Glutamatergic neuron (in vitro differentiated cells): ENCODE data around the gene ZNF407. TPM values are rescaled to one million over a fixed set of nuclear protein-coding genes. Genes with fewer than 3 reads are reported as not detected.

Experiments used
- DNase-seq: peaks from one replicate; pipeline ENCODE4 v3.0.0; 2022
- H3K27ac Mint-ChIP-seq: one replicate; pipeline ENCODE4 v1.8.0; 2020; ENCODE audit warnings: mild to moderate bottlenecking, mixed read lengths, inconsistent platforms; ENCODE audit not compliant: unreplicated experiment
- H3K27me3 Mint-ChIP-seq: one replicate; pipeline ENCODE4 v1.8.0; 2020; ENCODE audit warnings: mild to moderate bottlenecking, moderate library complexity, mixed read lengths, inconsistent platforms; ENCODE audit not compliant: unreplicated experiment
- H3K36me3 Mint-ChIP-seq: one replicate; pipeline ENCODE4 v1.8.0; 2020; ENCODE audit warnings: mild to moderate bottlenecking, mixed read lengths, inconsistent platforms; ENCODE audit not compliant: unreplicated experiment
- H3K4me1 Mint-ChIP-seq: one replicate; pipeline ENCODE4 v1.8.0; 2020; ENCODE audit warnings: mild to moderate bottlenecking, low read depth, mixed read lengths, inconsistent platforms; ENCODE audit not compliant: unreplicated experiment
- H3K4me3 Mint-ChIP-seq: one replicate; pipeline ENCODE4 v1.8.0; 2020; ENCODE audit warnings: mild to moderate bottlenecking, mixed read lengths, inconsistent platforms; ENCODE audit not compliant: unreplicated experiment
- H3K9me3 Mint-ChIP-seq: one replicate; pipeline ENCODE4 v1.8.0; 2020; ENCODE audit warnings: mild to moderate bottlenecking, moderate library complexity, mixed read lengths, inconsistent platforms; ENCODE audit not compliant: unreplicated experiment
- total RNA-seq: library from RNA; stranded (reverse); fragmentation: NEBNext Ultra II Directional; extraction: Animal tissue kit (Norgen Biotek cat#: 25700); gene quantifications from one replicate; pipeline ENCODE4 v1.2.1, GENCODE V29; 2021; ENCODE audit not compliant: unreplicated experiment
- TF ChIP-seq, protein P1 (sequence below): fragments of 200-600 bp; sonication (generic); IDR thresholded peaks from one replicate; pipeline ENCODE4 v1.5.0; 2021; ENCODE audit not compliant: partially characterized antibody, unreplicated experiment

The ZNF407 gene
- total RNA-seq, 1 donor from 2014 or later: 15.8 TPM

GRCh38 chr18:74608681-74609080, 11.0 kb downstream of the ZNF407 start:
- Mint-ChIP-seq H3K27me3 (no peaks in the 10 kb centered on the region), H3K36me3 (no peaks in the 10 kb centered on the region), H3K4me3 (no peak overlapping the region), H3K4me1 (peaks cover 3% of the 10 kb centered on the region), H3K9me3 (peaks cover 2% of the 10 kb centered on the region), H3K27ac (no peak overlapping the region)
- DNase-seq: no peak
- TF ChIP-seq, protein P1, sequence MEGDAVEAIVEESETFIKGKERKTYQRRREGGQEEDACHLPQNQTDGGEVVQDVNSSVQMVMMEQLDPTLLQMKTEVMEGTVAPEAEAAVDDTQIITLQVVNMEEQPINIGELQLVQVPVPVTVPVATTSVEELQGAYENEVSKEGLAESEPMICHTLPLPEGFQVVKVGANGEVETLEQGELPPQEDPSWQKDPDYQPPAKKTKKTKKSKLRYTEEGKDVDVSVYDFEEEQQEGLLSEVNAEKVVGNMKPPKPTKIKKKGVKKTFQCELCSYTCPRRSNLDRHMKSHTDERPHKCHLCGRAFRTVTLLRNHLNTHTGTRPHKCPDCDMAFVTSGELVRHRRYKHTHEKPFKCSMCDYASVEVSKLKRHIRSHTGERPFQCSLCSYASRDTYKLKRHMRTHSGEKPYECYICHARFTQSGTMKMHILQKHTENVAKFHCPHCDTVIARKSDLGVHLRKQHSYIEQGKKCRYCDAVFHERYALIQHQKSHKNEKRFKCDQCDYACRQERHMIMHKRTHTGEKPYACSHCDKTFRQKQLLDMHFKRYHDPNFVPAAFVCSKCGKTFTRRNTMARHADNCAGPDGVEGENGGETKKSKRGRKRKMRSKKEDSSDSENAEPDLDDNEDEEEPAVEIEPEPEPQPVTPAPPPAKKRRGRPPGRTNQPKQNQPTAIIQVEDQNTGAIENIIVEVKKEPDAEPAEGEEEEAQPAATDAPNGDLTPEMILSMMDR: no peak

DNA sequence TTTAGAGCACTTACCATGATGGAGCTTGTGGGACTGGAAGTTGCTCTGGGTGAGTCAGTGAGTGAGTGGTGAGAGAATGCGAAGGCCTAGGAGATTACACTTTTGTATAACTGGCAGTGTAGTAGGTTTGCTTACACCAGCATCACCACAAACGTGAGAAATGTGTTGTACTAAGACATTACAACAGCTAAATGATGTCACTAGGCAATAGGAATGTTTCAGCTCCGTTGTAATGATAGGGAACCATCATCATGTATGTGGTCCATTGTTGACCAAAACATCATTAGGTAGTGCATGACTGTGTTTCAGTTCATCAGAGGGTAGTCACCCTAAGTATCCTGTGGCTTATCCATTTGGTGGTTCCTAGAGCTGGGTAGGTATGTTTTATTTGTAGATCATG, 11.9 kb downstream of the ZNF407 start:
- no peak overlapping the region for H3K4me3 Mint-ChIP-seq
- no peaks in the 10 kb centered on the region for H3K4me1 Mint-ChIP-seq
- DNase-seq: no peak
- H3K36me3 Mint-ChIP-seq: no peaks in the 10 kb centered on the region
- H3K27ac Mint-ChIP-seq: no peak overlapping the region
- peaks cover 2% of the 10 kb centered on the region for H3K9me3 Mint-ChIP-seq
- H3K27me3 Mint-ChIP-seq: no peaks in the 10 kb centered on the region
- TF ChIP-seq, protein P1: no peak

DNA sequence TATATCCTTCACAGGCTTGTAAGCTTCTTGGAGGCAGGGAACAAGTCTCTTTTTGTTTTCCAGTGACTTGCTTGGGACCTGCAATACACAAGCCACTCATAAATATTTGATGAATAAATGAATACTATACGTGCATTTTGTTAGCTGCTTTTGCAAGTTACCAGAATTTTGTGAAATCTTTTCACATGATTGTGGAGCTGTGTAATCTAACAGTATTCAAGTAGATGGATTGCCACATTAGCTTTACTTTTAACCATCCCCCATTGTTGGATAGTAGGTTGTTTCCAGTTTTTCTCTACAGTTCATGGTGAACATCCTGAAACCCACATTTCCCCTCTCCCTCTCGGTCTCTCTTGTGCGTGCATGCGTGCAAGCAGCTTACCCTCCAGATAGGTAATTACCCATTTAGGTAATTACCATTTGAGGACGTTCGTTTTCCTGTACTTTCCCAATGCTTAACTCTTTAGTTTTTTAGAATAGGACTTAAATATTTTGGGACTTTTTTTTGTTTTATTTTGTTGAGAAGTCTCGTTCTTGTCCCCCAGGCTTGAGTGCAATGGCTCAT, 12.5 kb downstream of the ZNF407 start:
- no peaks in the 10 kb centered on the region for H3K27me3 Mint-ChIP-seq
- DNase-seq: no peak
- no peaks in the 10 kb centered on the region for H3K9me3 Mint-ChIP-seq
- H3K4me1 Mint-ChIP-seq: no peaks in the 10 kb centered on the region
- no peak overlapping the region for H3K27ac Mint-ChIP-seq
- H3K4me3 Mint-ChIP-seq: no peak overlapping the region
- H3K36me3 Mint-ChIP-seq: no peaks in the 10 kb centered on the region
- TF ChIP-seq, protein P1: no peak

DNA sequence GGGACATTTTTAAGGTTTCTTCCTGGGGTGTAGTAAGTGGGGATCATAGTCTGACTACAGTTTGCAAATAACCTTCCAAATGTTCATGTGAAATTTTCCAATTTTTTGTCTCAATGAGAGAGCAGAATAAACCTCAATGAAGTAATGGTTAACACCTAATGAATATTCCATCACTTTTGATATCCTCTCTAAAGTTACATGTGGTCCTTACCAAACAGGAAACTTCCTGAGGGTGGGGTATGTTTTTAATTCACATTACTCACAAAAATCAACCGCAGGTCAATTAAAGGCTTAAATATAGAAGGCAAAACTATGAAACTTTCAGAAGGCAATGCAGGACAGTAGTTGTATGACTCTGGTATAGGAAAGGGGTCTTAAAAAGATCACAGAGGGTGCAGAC, 13.2 kb downstream of the ZNF407 start:
- Mint-ChIP-seq H3K9me3 (no peaks in the 10 kb centered on the region), H3K27me3 (no peaks in the 10 kb centered on the region), H3K4me1 (no peaks in the 10 kb centered on the region), H3K27ac (no peak overlapping the region), H3K36me3 (no peaks in the 10 kb centered on the region), H3K4me3 (no peak overlapping the region)
- TF ChIP-seq, protein P1: no peak
- no peak for DNase-seq

- TF ChIP-seq, protein P1: no peak
- no peak overlapping the region for H3K27ac Mint-ChIP-seq
- H3K4me3 Mint-ChIP-seq: no peak overlapping the region
- no peaks in the 10 kb centered on the region for H3K27me3 Mint-ChIP-seq
- no peaks in the 10 kb centered on the region for H3K36me3 Mint-ChIP-seq
- no peaks in the 10 kb centered on the region for H3K4me1 Mint-ChIP-seq
- DNase-seq: no peak
- H3K9me3 Mint-ChIP-seq: no peaks in the 10 kb centered on the region
These were observed 14.1 kb downstream of the ZNF407 start for GRCh38 chr18:74611765-74612164.
